ENCODE results near the gene ZNF565. TPM values are rescaled to one million over a fixed set of nuclear protein-coding genes. Genes with fewer than 3 reads are reported as not detected.

The ZNF565 gene
- total RNA-seq, 2 donors from 2014 or later, result 2.4 to 3.1 TPM

DNA sequence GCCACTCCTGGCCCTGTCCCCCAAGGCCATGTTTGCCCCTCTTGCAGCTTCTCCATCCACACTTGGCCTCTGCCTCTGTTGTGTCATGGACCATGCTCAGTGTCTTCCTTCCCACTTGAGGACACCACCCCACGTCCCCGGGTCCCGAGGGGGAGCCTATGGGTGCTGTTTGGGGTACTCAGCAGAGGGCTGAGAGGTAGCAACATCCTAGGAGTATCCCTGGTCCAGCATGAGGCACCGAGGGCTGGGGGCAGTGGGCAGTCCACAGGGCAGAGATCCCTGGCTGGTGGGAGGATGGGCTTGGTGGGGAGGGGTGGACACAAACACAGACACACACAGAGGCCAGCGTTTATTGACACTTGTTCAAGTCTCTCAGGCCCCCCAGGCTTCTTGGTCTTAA lies 63.9 kb downstream of the ZNF565 start:
- TF ChIP-seq, protein P1, sequence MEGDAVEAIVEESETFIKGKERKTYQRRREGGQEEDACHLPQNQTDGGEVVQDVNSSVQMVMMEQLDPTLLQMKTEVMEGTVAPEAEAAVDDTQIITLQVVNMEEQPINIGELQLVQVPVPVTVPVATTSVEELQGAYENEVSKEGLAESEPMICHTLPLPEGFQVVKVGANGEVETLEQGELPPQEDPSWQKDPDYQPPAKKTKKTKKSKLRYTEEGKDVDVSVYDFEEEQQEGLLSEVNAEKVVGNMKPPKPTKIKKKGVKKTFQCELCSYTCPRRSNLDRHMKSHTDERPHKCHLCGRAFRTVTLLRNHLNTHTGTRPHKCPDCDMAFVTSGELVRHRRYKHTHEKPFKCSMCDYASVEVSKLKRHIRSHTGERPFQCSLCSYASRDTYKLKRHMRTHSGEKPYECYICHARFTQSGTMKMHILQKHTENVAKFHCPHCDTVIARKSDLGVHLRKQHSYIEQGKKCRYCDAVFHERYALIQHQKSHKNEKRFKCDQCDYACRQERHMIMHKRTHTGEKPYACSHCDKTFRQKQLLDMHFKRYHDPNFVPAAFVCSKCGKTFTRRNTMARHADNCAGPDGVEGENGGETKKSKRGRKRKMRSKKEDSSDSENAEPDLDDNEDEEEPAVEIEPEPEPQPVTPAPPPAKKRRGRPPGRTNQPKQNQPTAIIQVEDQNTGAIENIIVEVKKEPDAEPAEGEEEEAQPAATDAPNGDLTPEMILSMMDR (IDR thresholded peaks at IDR 0.05), result no peak
- peaks cover 0 to 22% of the 10 kb centered on the region in 2 donors for H3K4me1 ChIP-seq
- no peak for DNase-seq (ENCODE audit: low spot score)
- peak overlapping the region; percentile 98 to 100 for H3K27ac ChIP-seq
- peaks cover 51% of the 10 kb centered on the region for H3K36me3 ChIP-seq
- H3K9me3 ChIP-seq, result no peaks in the 10 kb centered on the region
- peak overlapping the region; percentile 69 to 87 for H3K4me3 ChIP-seq
- H3K27me3 ChIP-seq, result no peaks in the 10 kb centered on the region

DNA sequence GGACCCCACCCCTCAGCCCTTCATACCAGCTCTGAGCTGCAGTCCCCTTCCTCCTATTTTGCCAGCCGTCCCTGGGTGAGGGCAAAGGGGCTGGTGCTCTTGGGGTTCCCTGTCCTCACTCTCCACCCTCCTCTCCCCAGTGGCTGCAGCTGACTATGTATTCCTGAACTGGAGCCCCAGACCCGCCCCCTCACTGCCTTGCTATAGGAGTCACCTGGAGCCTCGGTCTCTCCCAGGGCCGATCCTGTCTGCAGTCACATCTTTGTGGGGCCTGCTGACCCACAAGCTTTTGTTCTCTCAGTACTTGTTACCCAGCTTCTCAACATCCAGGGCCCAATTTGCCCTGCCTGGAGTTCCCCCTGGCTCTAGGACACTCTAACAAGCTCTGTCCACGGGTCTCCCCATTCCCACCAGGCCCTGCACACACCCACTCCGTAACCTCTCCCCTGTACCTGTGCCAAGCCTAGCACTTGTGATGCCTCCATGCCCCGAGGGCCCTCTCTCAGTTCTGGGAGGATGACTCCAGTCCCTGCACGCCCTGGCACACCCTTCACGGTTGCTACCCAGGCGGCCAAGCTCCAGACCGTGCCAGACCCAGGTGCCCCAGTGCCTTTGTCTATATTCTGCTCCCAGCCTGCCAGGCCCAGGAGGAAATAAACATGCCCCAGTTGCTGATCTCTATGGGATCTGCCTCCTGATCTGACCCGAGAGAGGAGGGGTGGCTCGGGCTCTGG lies 64.6 kb downstream of the ZNF565 start:
- Histone ChIP-seq H3K4me1 (peaks cover 0 to 22% of the 10 kb centered on the region in 2 donors), H3K27me3 (no peaks in the 10 kb centered on the region), H3K9me3 (no peaks in the 10 kb centered on the region), H3K36me3 (peaks cover 58% of the 10 kb centered on the region), H3K27ac (peak overlapping the region; percentile 98 to 100), H3K4me3 (no peak overlapping the region)
- DNase-seq (ENCODE audit: low spot score), result no peak
- TF ChIP-seq, protein P1 (IDR thresholded peaks at IDR 0.05), result no peak

DNA sequence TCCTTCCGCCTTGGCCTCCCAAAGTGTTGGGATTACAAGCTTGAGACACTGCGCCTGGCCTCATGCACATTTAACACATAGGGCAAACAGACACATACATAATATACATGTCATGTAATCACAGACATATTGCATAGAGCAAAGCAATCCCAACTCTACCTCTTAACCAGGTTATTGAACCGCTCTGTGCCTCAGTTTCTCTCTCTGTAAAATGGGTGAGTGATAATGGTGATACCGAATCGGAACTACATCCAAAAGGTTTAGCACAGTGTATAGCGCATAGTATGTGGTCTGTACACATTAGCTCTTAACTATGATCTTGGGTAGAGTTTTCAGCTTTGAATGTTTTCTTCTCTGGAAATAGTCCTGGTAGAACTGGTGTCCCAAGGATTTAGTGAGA lies 69.8 kb downstream of the ZNF565 start:
- H3K4me1 ChIP-seq, result peaks cover 0 to 13% of the 10 kb centered on the region in 2 donors
- TF ChIP-seq, protein P1 (IDR thresholded peaks at IDR 0.05), result no peak
- H3K4me3 ChIP-seq, result no peak overlapping the region
- no peaks in the 10 kb centered on the region for H3K27me3 ChIP-seq
- no peaks in the 10 kb centered on the region for H3K9me3 ChIP-seq
- H3K27ac ChIP-seq, result no peak overlapping the region
- no peak for DNase-seq (ENCODE audit: low spot score)
- peaks cover 73% of the 10 kb centered on the region for H3K36me3 ChIP-seq

DNA sequence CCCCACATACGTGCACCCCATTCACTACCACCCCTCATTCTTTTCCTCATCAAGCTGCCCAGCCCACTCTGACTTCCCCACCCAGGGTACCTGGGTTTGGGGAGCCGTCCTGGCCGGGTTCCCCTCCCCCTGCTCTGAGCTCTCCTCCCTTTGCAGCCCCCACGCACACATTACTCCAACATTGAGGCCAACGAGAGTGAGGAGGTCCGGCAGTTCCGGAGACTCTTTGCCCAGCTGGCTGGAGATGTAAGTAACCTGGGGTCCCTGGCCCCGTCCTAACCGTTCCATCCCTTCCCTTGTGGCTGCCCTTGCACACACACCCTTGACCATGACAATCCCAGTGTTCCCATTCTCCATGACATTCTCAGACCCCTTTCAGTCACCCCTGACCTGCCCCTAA lies 72.0 kb downstream of the ZNF565 start:
- Histone ChIP-seq H3K4me3 (no peak overlapping the region), H3K36me3 (peaks cover 53% of the 10 kb centered on the region), H3K4me1 (peaks cover 0 to 19% of the 10 kb centered on the region in 2 donors), H3K27ac (no peak overlapping the region), H3K27me3 (no peaks in the 10 kb centered on the region), H3K9me3 (no peaks in the 10 kb centered on the region)
- DNase-seq (ENCODE audit: low spot score), result no peak
- TF ChIP-seq, protein P1 (IDR thresholded peaks at IDR 0.05), result no peak

DNA sequence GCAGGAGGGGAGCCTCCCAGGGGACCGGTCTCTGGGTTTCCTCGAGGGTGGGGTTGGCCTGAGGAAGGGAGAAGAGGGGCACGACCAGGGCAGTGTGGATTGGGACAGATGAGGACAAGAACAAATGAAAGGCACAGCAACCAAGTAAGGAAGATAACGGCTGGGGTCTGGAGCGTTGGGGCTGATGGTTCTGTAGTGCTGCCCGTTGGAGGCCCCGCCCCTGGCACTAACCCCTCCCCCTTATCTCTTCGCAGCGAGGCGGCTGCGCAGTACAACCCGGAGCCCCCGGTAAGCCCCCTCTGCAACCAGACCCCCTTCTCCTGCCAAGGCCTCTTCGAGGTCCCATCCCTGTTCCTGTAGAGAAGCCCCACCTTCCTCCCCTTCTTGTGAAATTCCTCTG lies 72.4 kb downstream of the ZNF565 start:
- TF ChIP-seq, protein P1 (IDR thresholded peaks at IDR 0.05), result no peak
- Histone ChIP-seq H3K27ac (peak overlapping the region; percentile 97 to 100), H3K4me1 (peaks cover 0 to 23% of the 10 kb centered on the region in 2 donors), H3K4me3 (no peak overlapping the region), H3K9me3 (no peaks in the 10 kb centered on the region), H3K27me3 (no peaks in the 10 kb centered on the region), H3K36me3 (peaks cover 49% of the 10 kb centered on the region)
- no peak for DNase-seq (ENCODE audit: low spot score)
